CD4-positive, alpha-beta memory T cell (primary cell): ENCODE results near the gene ADRM1. TPM values are rescaled to one million over a fixed set of nuclear protein-coding genes. Genes with fewer than 3 reads are reported as not detected.

Experiments
- CTCF ChIA-PET: fragments of 350-600 bp; sonication (Branson Sonifier 250); formaldehyde crosslinking; loops from one replicate; lab custom pipeline; 2021; ENCODE audit warnings: inconsistent platforms; ENCODE audit not compliant: partially characterized antibody; lab: Charles Lee
- POLR2A ChIA-PET: fragments of 350-600 bp; sonication (Branson Sonifier 250); formaldehyde crosslinking; loops from one replicate; lab custom pipeline; 2021; ENCODE audit not compliant: partially characterized antibody; lab: Charles Lee
- DNase-seq, 5 donors: peaks; one replicate each; pipeline versions ENCODE4 v3.0.0 to v3.0.0-alpha.2; 2020 to 2022; ENCODE audit warnings: mixed read lengths in 1 of 5
- H3K27ac ChIP-seq: one replicate; pipeline ENCODE4 v1.7.0; 2013; ENCODE audit warnings: low read depth, low read length
- H3K27me3 ChIP-seq: 2 replicates; pipeline ENCODE4 v1.7.0; 2013; ENCODE audit warnings: mild to moderate bottlenecking, low read length, moderate library complexity; ENCODE audit not compliant: insufficient read depth
- H3K36me3 ChIP-seq: 2 replicates; pipeline ENCODE4 v1.7.0; 2013; ENCODE audit warnings: mild to moderate bottlenecking, low read length, moderate library complexity; ENCODE audit not compliant: insufficient read depth
- H3K4me1 ChIP-seq: 2 replicates; pipeline ENCODE4 v1.7.0; 2013; ENCODE audit warnings: mild to moderate bottlenecking, low read length, moderate library complexity; ENCODE audit not compliant: insufficient read depth
- H3K4me3 ChIP-seq, 2 donors: one replicate each; pipeline ENCODE4 v1.7.0; 2013; ENCODE audit warnings: low read length in 2 of 2, mild to moderate bottlenecking in 1 of 2
- H3K9me3 ChIP-seq, 2 donors: one replicate each; pipeline ENCODE4 v1.7.0; 2013; ENCODE audit warnings: low read length in 2 of 2, control low read depth in 1 of 2; ENCODE audit not compliant: control insufficient read depth in 1 of 2
- H3K27ac Mint-ChIP-seq, 7 donors: one replicate each; pipeline ENCODE4 v1.8.0; 2020 to 2021; ENCODE audit warnings: mixed read lengths in 7 of 7, mild to moderate bottlenecking in 6 of 7, inconsistent platforms in 3 of 7, moderate library complexity in 3 of 7
- H3K27me3 Mint-ChIP-seq, 2 donors: one replicate each; pipeline ENCODE4 v1.8.0; 2020 to 2021; ENCODE audit warnings: mixed read lengths in 2 of 2
- H3K36me3 Mint-ChIP-seq, 2 donors: one replicate each; pipeline ENCODE4 v1.8.0; 2020 to 2021; ENCODE audit warnings: mixed read lengths in 2 of 2, inconsistent platforms in 1 of 2, mild to moderate bottlenecking in 1 of 2
- H3K4me1 Mint-ChIP-seq, 4 donors: one replicate each; pipeline ENCODE4 v1.8.0; 2020 to 2021; ENCODE audit warnings: mixed read lengths in 4 of 4, mild to moderate bottlenecking in 1 of 4
- H3K4me3 Mint-ChIP-seq, 8 donors: one replicate each; pipeline ENCODE4 v1.8.0; 2020 to 2021; ENCODE audit warnings: mixed read lengths in 8 of 8, mild to moderate bottlenecking in 7 of 8, moderate library complexity in 6 of 8, inconsistent platforms in 3 of 8
- H3K9me3 Mint-ChIP-seq, 8 donors: one replicate each; pipeline ENCODE4 v1.8.0; 2020 to 2021; ENCODE audit warnings: mixed read lengths in 8 of 8, mild to moderate bottlenecking in 5 of 8, inconsistent platforms in 3 of 8, moderate library complexity in 1 of 8
- intact Hi-C: fragments of 100-400 bp; cut with micrococcal nuclease; formaldehyde crosslinking; loops from one replicate; pipeline ENCODE4 v1.15.1; 2023
- polyA plus RNA-seq, 2 donors: library from polyadenylated mRNA; unstranded; fragments of 300-500 nt; fragmentation: Illumina TruSeq; gene quantifications; one replicate each; pipeline ENCODE4 v1.2.3, GENCODE V29; 2021
- total RNA-seq, 2 experiments: library from RNA; stranded (reverse); gene quantifications; one replicate each; pipeline ENCODE4 v1.2.3, GENCODE V29; 2021

The ADRM1 gene
- total and polyA plus RNA-seq, 4 experiments from 2014 or later, result 59.4 to 102 (median 79.0) TPM

GRCh38 chr20:62303062-62303339 lies 204 bp downstream of the ADRM1 start:
- POLR2A ChIA-PET, result interaction anchor here (2.3 kb wide), 1 partner anchor 83 kb away, joined by 19 read pairs; the partner anchor contains the start of gene RPS21
- peaks cover 10 to 32% (median 23%) of the 10 kb centered on the region in 4 donors for H3K4me1 Mint-ChIP-seq
- peak overlapping the region in 6 of 7 donors; percentile 57 to 99 (median 98) for H3K27ac Mint-ChIP-seq
- DNase-seq, result no peak
- H3K4me3 ChIP-seq, result peak overlapping the region in 1 of 2 donors; percentile 96
- H3K27ac ChIP-seq, result peak overlapping the region; percentile 90
- H3K4me1 ChIP-seq, result peaks cover 30% of the 10 kb centered on the region
- H3K9me3 ChIP-seq, result no peaks in the 10 kb centered on the region
- peaks cover 7 to 28% of the 10 kb centered on the region in 2 donors for H3K36me3 Mint-ChIP-seq
- H3K27me3 ChIP-seq, result no peaks in the 10 kb centered on the region
- no peaks in the 10 kb centered on the region for H3K27me3 Mint-ChIP-seq
- intact Hi-C loops, result loop anchor here (5.0 kb wide), 1 partner anchor 291 kb away; no protein-coding TSS in a partner anchor
- H3K9me3 Mint-ChIP-seq, result no peaks in the 10 kb centered on the region
- peak overlapping the region in 7 of 8 donors; percentile 93 to 100 (median 97) for H3K4me3 Mint-ChIP-seq
- CTCF ChIA-PET, result interaction anchor here (1.7 kb wide), 1 partner anchor 80 kb away, joined by 7 read pairs; no protein-coding TSS in a partner anchor
- H3K36me3 ChIP-seq, result peaks cover 31% of the 10 kb centered on the region

- H3K27ac Mint-ChIP-seq, result peak overlapping the region; percentile 78 to 91 (median 83)
- H3K4me3 Mint-ChIP-seq, result peak overlapping the region; percentile 86 to 94 (median 89)
- H3K36me3 Mint-ChIP-seq, result peaks cover 7 to 28% of the 10 kb centered on the region in 2 donors
- Histone ChIP-seq H3K27me3 (no peaks in the 10 kb centered on the region), H3K27ac (peak overlapping the region; percentile 90), H3K9me3 (no peaks in the 10 kb centered on the region), H3K4me1 (peaks cover 30% of the 10 kb centered on the region), H3K36me3 (peaks cover 37% of the 10 kb centered on the region), H3K4me3 (peak overlapping the region; percentile 65 to 96)
- H3K4me1 Mint-ChIP-seq, result peaks cover 10 to 32% (median 23%) of the 10 kb centered on the region in 4 donors
- H3K9me3 Mint-ChIP-seq, result no peaks in the 10 kb centered on the region
- ChIA-PET CTCF (interaction anchor here (1.7 kb wide), 1 partner anchor 79 kb away, joined by 7 read pairs; no protein-coding TSS in a partner anchor), POLR2A (interaction anchor here (2.3 kb wide), 1 partner anchor 83 kb away, joined by 19 read pairs; the partner anchor contains the start of gene RPS21)
- intact Hi-C loops, result loop anchor here (5.0 kb wide), 1 partner anchor 291 kb away; no protein-coding TSS in a partner anchor
- no peaks in the 10 kb centered on the region for H3K27me3 Mint-ChIP-seq
- DNase-seq, result no peak
These were observed 786 bp downstream of the ADRM1 start for GRCh38 chr20:62303340-62304226.

- intact Hi-C loops, result loop anchor here (5.0 kb wide), 1 partner anchor 292 kb away; no protein-coding TSS in a partner anchor
- H3K27ac ChIP-seq, result peak overlapping the region; percentile 90
- peaks cover 30% of the 10 kb centered on the region for H3K4me1 ChIP-seq
- H3K4me1 Mint-ChIP-seq, result peaks cover 10 to 32% (median 23%) of the 10 kb centered on the region in 4 donors
- H3K4me3 ChIP-seq, result peak overlapping the region; percentile 65 to 96
- peak overlapping the region; percentile 73 to 94 (median 89) for H3K4me3 Mint-ChIP-seq
- ChIA-PET POLR2A (no interaction called here), CTCF (interaction anchor here (0.6 to 1.2 kb wide), 2 partner anchors 78 to 215 kb away, joined by 3 to 4 read pairs; no protein-coding TSS in a partner anchor)
- peaks cover 40% of the 10 kb centered on the region for H3K36me3 ChIP-seq
- H3K9me3 Mint-ChIP-seq, result no peaks in the 10 kb centered on the region
- H3K36me3 Mint-ChIP-seq, result peaks cover 11 to 32% of the 10 kb centered on the region in 2 donors
- H3K27me3 ChIP-seq, result no peaks in the 10 kb centered on the region
- H3K27ac Mint-ChIP-seq, result peak overlapping the region; percentile 81 to 91 (median 88)
- no peak for DNase-seq
- H3K9me3 ChIP-seq, result no peaks in the 10 kb centered on the region
- no peaks in the 10 kb centered on the region for H3K27me3 Mint-ChIP-seq
These were observed 1.7 kb downstream of the ADRM1 start for GRCh38 chr20:62304331-62305148.

- Mint-ChIP-seq H3K9me3 (no peaks in the 10 kb centered on the region), H3K4me3 (peak overlapping the region; percentile 59 to 92 (median 74)), H3K27ac (peak overlapping the region in 2 of 7 donors; percentile 29 to 53), H3K36me3 (peaks cover 11 to 32% of the 10 kb centered on the region in 2 donors), H3K4me1 (peaks cover 10 to 32% (median 23%) of the 10 kb centered on the region in 4 donors), H3K27me3 (no peaks in the 10 kb centered on the region)
- no peaks in the 10 kb centered on the region for H3K27me3 ChIP-seq
- peaks cover 30% of the 10 kb centered on the region for H3K4me1 ChIP-seq
- CTCF ChIA-PET, result interaction anchor here (0.6 to 1.2 kb wide), 2 partner anchors 77 to 215 kb away, joined by 3 to 4 read pairs; no protein-coding TSS in a partner anchor
- peaks cover 40% of the 10 kb centered on the region for H3K36me3 ChIP-seq
- intact Hi-C loops, result no loop called here
- POLR2A ChIA-PET, result no interaction called here
- peak overlapping the region; percentile 90 for H3K27ac ChIP-seq
- no peak for DNase-seq
- no peaks in the 10 kb centered on the region for H3K9me3 ChIP-seq
- no peak overlapping the region for H3K4me3 ChIP-seq
These were observed 2.5 kb downstream of the ADRM1 start for GRCh38 chr20:62305149-62305764.

GRCh38 chr20:62305765-62306413 lies 3.1 kb downstream of the ADRM1 start:
- peak overlapping the region in 1 of 7 donors; percentile 37 for H3K27ac Mint-ChIP-seq
- peak overlapping the region in 5 of 8 donors; percentile 35 to 74 (median 67) for H3K4me3 Mint-ChIP-seq
- POLR2A ChIA-PET, result no interaction called here

More at GRCh38 chr20:62305765-62306413, 3.1 kb downstream of the ADRM1 start:
- peaks cover 40% of the 10 kb centered on the region for H3K36me3 ChIP-seq
- peaks cover 11 to 32% of the 10 kb centered on the region in 2 donors for H3K36me3 Mint-ChIP-seq
- H3K9me3 ChIP-seq, result no peaks in the 10 kb centered on the region
- CTCF ChIA-PET, result interaction anchor here (1.2 kb wide), 1 partner anchor 77 kb away, joined by 3 read pairs; no protein-coding TSS in a partner anchor
- intact Hi-C loops, result no loop called here
- H3K9me3 Mint-ChIP-seq, result no peaks in the 10 kb centered on the region
- peak in 1 of 5 donors; percentile 22 for DNase-seq
- H3K4me1 Mint-ChIP-seq, result peaks cover 10 to 32% (median 23%) of the 10 kb centered on the region in 4 donors
- no peaks in the 10 kb centered on the region for H3K27me3 Mint-ChIP-seq
- no peak overlapping the region for H3K4me3 ChIP-seq
- H3K4me1 ChIP-seq, result peaks cover 30% of the 10 kb centered on the region
- H3K27me3 ChIP-seq, result no peaks in the 10 kb centered on the region
- H3K27ac ChIP-seq, result no peak overlapping the region
